ENCODE measurements around the gene NXNL1.

The NXNL1 gene

GRCh38 chr19:17454576-17455071 is 6.1 kb downstream of the NXNL1 start:
- no peak for DNase-seq

- DNase-seq = no peak
Observed at GRCh38 chr19:17451820-17452219, 8.9 kb downstream of the NXNL1 start.

GRCh38 chr19:17450264-17451075 is 10.3 kb downstream of the NXNL1 start:
- no peak for DNase-seq

GRCh38 chr19:17448131-17448967 is 12.4 kb downstream of the NXNL1 start, which contains the start of gene TMEM221:
Gene TMEM221, minus strand, starts transcription at chr19:17448668. Its CDS starts 206 bp downstream, at chr19:17448462.
- DNase-seq = no peak

- no peak for DNase-seq
Observed at GRCh38 chr19:17447704-17448130, 13.0 kb downstream of the NXNL1 start.

- no peak for DNase-seq
Observed at GRCh38 chr19:17445526-17446165, 15.1 kb downstream of the NXNL1 start.

- no peak for DNase-seq
Observed at GRCh38 chr19:17441241-17442021, 19.3 kb downstream of the NXNL1 start.

- DNase-seq = no peak
Observed at GRCh38 chr19:17436874-17437267, 23.9 kb downstream of the NXNL1 start.

- no peak for DNase-seq
Observed at GRCh38 chr19:17436094-17436873, 24.4 kb downstream of the NXNL1 start.

GRCh38 chr19:17435218-17435617 is 25.5 kb downstream of the NXNL1 start:
- DNase-seq = no peak

GRCh38 chr19:17431417-17431816 is 29.3 kb downstream of the NXNL1 start:
- no peak for DNase-seq

- DNase-seq = no peak
Observed at GRCh38 chr19:17429641-17430113, 31.0 kb downstream of the NXNL1 start.

GRCh38 chr19:17424743-17425365 is 35.9 kb downstream of the NXNL1 start:
- no peak for DNase-seq

- no peak for DNase-seq
Observed at GRCh38 chr19:17423429-17424208, 37.1 kb downstream of the NXNL1 start.

GRCh38 chr19:17421942-17422341 is 38.8 kb downstream of the NXNL1 start:
- no peak for DNase-seq

GRCh38 chr19:17420475-17420924 is 40.2 kb downstream of the NXNL1 start:
- no peak for DNase-seq

- peak; percentile 76 for DNase-seq
Observed at GRCh38 chr19:17419621-17420474, 40.9 kb downstream of the NXNL1 start, which contains the start of gene MVB12A. Gene MVB12A, plus strand, starts transcription at chr19:17420047. Its CDS starts 89 bp downstream, at chr19:17420136.

- DNase-seq = no peak
Observed at GRCh38 chr19:17419154-17419620, 41.5 kb downstream of the NXNL1 start.

- no peak for DNase-seq
Observed at GRCh38 chr19:17418710-17419109, 42.0 kb downstream of the NXNL1 start.

All from SIG-M5 (cell line).